HG02852 (cell line): Measurements from ENCODE around the gene KLF7.

ENCODE experiments used
- ATAC-seq: cut with Tn5 transposase; IDR thresholded peaks from one replicate; pipeline ENCODE4 v1.9.1; 2021; ENCODE audit warnings: mild to moderate bottlenecking, moderate library complexity; ENCODE audit not compliant: unreplicated experiment

The KLF7 gene

DNA sequence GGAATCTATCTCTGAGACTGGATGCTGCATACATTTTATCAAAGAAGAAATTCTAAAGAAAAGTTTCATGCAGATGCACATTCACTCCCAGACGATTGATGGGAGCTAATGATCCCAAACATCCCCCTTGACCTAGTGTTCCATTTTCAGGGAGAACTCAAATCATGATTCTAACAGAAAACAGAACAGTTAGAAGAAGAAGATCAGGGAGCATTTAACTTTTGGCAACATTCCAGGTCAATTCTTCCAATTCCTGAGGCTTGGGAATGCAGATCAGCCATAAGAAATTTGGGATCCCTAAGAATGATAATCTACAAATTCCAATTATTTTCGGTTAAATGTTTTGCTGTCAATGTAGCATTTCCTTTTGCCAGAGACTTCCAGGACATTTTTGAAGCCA, 129.9 kb downstream of the KLF7 start:
- ATAC-seq = no peak

GRCh38 chr2:207032490-207032889, 133.3 kb downstream of the KLF7 start:
- ATAC-seq = no peak
